Panc1 (cell line): Measurements from ENCODE around the gene APOL4. TPM values are rescaled to one million over a fixed set of nuclear protein-coding genes. Genes with fewer than 3 reads are reported as not detected.
"Not testable (repeated sequence)": the region's sequence is repeated elsewhere in the genome, so short reads cannot be mapped to it uniquely, and the experiment has no call there.

Experiments used
- ATAC-seq: fragments of 200-7000 bp; cut with Tn5 transposase; 2 replicates; pipeline ENCODE4 v1.9.1; 2020; ENCODE audit warnings: mild to moderate bottlenecking, moderate library complexity
- BruUV-seq: library from RNA; stranded (reverse); fragments of 400-500 nt; replicated peaks from 2 replicates; lab custom pipeline; 2021; lab: Mats Ljungman, UMichigan
- CTCF ChIA-PET: fragments of 300-600 bp; sonication (Branson Sonifier 250); formaldehyde crosslinking; loops from one replicate; lab custom pipeline; 2022; ENCODE audit warnings: antibody characterized with exemption; lab: Charles Lee
- POLR2A ChIA-PET: fragments of 300-600 bp; sonication (Branson Sonifier 250); formaldehyde crosslinking; loops from one replicate; lab custom pipeline; 2022; ENCODE audit warnings: antibody characterized with exemption; lab: Charles Lee
- DNase-seq: peaks from one replicate; pipeline ENCODE4 v3.0.0-alpha.2; 2010; ENCODE audit warnings: low read depth, low spot score
- H3K27ac ChIP-seq: 2 replicates; pipeline ENCODE4 v1.5.1; 2011; ENCODE audit warnings: mild to moderate bottlenecking, low read length, inconsistent platforms
- H3K27me3 ChIP-seq: fragments of 200-500 bp; sonication (Bioruptor generic); 2 replicates; pipeline ENCODE4 v1.6.0; 2014; ENCODE audit warnings: low read length, inconsistent platforms; ENCODE audit not compliant: control insufficient read depth, insufficient read depth
- H3K36me3 ChIP-seq: fragments of 200-500 bp; sonication (Bioruptor generic); 2 replicates; pipeline ENCODE4 v1.5.1; 2014; ENCODE audit warnings: inconsistent platforms, mild to moderate bottlenecking, low read length, moderate library complexity; ENCODE audit not compliant: control insufficient read depth, insufficient read depth
- H3K4me1 ChIP-seq: 2 replicates; pipeline ENCODE4 v1.5.1; 2011; ENCODE audit warnings: inconsistent platforms, mild to moderate bottlenecking, low read length, moderate library complexity; ENCODE audit not compliant: control insufficient read depth, insufficient read depth
- H3K4me3 ChIP-seq, 2 experiments: 2 replicates each; pipeline ENCODE4 v1.5.1; 2011 to 2012; ENCODE audit warnings: low read depth in 2 of 2, low read length in 2 of 2, mild to moderate bottlenecking in 2 of 2, inconsistent platforms in 1 of 2, moderate library complexity in 1 of 2
- H3K9me3 ChIP-seq: fragments of 200-500 bp; sonication (Bioruptor generic); 2 replicates; pipeline ENCODE4 v1.5.1; 2014; ENCODE audit warnings: low read depth, mild to moderate bottlenecking, inconsistent platforms, low read length, moderate library complexity; ENCODE audit not compliant: control insufficient read depth, insufficient read depth
- CTCF ChIP-seq: fragments of 450-650 bp; IDR thresholded peaks from 2 replicates; pipeline ENCODE4 v1.5.1; 2017; ENCODE audit warnings: mild to moderate bottlenecking
- POLR2AphosphoS5 ChIP-seq: IDR thresholded peaks from 2 replicates; pipeline ENCODE4 v1.6.1; 2012; ENCODE audit warnings: mild to moderate bottlenecking, low read depth, low read length, moderate library complexity
- REST ChIP-seq, 2 experiments: IDR thresholded peaks; 2 replicates each; pipeline ENCODE4 v1.6.1; 2011 to 2012; ENCODE audit warnings: low read depth in 2 of 2, control low read depth in 1 of 2, low read length in 1 of 2, mild to moderate bottlenecking in 1 of 2, moderate library complexity in 1 of 2; ENCODE audit not compliant: insufficient read depth in 1 of 2
- SIN3A ChIP-seq: IDR thresholded peaks from 2 replicates; pipeline ENCODE4 v1.6.1; 2012; ENCODE audit warnings: low read depth, mild to moderate bottlenecking, low read length, moderate library complexity, borderline replicate concordance; ENCODE audit not compliant: insufficient read depth
- TCF7L2 ChIP-seq: IDR thresholded peaks from 2 replicates; pipeline ENCODE4 v1.6.1; 2011; ENCODE audit warnings: mild to moderate bottlenecking, low read depth, low read length, inconsistent platforms
- in situ Hi-C: cut with HindIII; loops from 2 replicates; pipeline ENCODE4 v1.10.0; 2016; ENCODE audit warnings: low sequenced_read_pairs, low pct_unique_long_range_greater_than_20kb
- intact Hi-C: fragments of 100-400 bp; cut with micrococcal nuclease; formaldehyde crosslinking; loops from one replicate; pipeline ENCODE4 v1.10.0; 2022; ENCODE audit not compliant: unreplicated experiment
- total RNA-seq: library from RNA; stranded (reverse); gene quantifications from one replicate; pipeline ENCODE4 v1.2.1, GENCODE V29; 2021; ENCODE audit not compliant: unreplicated experiment

Gene APOL4
- total RNA-seq, 1 experiment from 2014 or later = not detected

GRCh38 chr22:36202906-36203305 lies 1.3 kb upstream of the APOL4 start:
- BruUV-seq, CTCF ChIA-PET, in situ Hi-C loops, H3K27me3 ChIP-seq, intact Hi-C loops, POLR2A ChIA-PET, H3K27ac ChIP-seq, H3K9me3 ChIP-seq, H3K36me3 ChIP-seq, H3K4me3 ChIP-seq, ATAC-seq, DNase-seq, H3K4me1 ChIP-seq: not testable (repeated sequence)

GRCh38 chr22:36201025-36201424 lies 584 bp downstream of the APOL4 start:
- BruUV-seq, in situ Hi-C loops, H3K4me3 ChIP-seq, H3K27ac ChIP-seq, H3K36me3 ChIP-seq, DNase-seq, ATAC-seq, H3K27me3 ChIP-seq, CTCF ChIA-PET, H3K4me1 ChIP-seq, POLR2A ChIA-PET, intact Hi-C loops, H3K9me3 ChIP-seq: not testable (repeated sequence)

GRCh38 chr22:36199001-36199551 lies 2.5 kb downstream of the APOL4 start:
- ChIA-PET POLR2A (no interaction called here), CTCF (no interaction called here)
- H3K27me3 ChIP-seq = no peaks in the 10 kb centered on the region
- H3K27ac ChIP-seq = no peak overlapping the region
- no peak for DNase-seq
- TF ChIP-seq SIN3A = no peak
- TF ChIP-seq CTCF = 0 out of 2 replicates have a peak, but pooled peaks have one; percentile 14
- TF ChIP-seq POLR2AphosphoS5 = no peak
- TF ChIP-seq TCF7L2 = no peak
- TF ChIP-seq REST (IDR thresholded peaks at IDR 0.05; ENCODE audit: insufficient read depth in 1 of 2, low read depth in 2 of 2, low read length in 1 of 2) = 0 out of 4 replicates have a peak, but pooled peaks have one; percentile 20 to 30
- intact Hi-C loops (no loop called here), in situ Hi-C loops (no loop called here)
- no TSS peak for BruUV-seq
- H3K4me1 ChIP-seq = no peaks in the 10 kb centered on the region
- no peaks in the 10 kb centered on the region for H3K9me3 ChIP-seq
- no peaks in the 10 kb centered on the region for H3K36me3 ChIP-seq
- H3K4me3 ChIP-seq = no peak overlapping the region
- ATAC-seq = 0 out of 2 replicates have a peak, but pooled peaks have one; percentile 28
